ENCODE data around the gene EIF3F. TPM values are rescaled to one million over a fixed set of nuclear protein-coding genes. Genes with fewer than 3 reads are reported as not detected.

Gene EIF3F, protein sequence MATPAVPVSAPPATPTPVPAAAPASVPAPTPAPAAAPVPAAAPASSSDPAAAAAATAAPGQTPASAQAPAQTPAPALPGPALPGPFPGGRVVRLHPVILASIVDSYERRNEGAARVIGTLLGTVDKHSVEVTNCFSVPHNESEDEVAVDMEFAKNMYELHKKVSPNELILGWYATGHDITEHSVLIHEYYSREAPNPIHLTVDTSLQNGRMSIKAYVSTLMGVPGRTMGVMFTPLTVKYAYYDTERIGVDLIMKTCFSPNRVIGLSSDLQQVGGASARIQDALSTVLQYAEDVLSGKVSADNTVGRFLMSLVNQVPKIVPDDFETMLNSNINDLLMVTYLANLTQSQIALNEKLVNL
- total RNA-seq, result 234 and 349 TPM in 2 replicates
- 286 TPM for polyA plus RNA-seq (2012)

DNA sequence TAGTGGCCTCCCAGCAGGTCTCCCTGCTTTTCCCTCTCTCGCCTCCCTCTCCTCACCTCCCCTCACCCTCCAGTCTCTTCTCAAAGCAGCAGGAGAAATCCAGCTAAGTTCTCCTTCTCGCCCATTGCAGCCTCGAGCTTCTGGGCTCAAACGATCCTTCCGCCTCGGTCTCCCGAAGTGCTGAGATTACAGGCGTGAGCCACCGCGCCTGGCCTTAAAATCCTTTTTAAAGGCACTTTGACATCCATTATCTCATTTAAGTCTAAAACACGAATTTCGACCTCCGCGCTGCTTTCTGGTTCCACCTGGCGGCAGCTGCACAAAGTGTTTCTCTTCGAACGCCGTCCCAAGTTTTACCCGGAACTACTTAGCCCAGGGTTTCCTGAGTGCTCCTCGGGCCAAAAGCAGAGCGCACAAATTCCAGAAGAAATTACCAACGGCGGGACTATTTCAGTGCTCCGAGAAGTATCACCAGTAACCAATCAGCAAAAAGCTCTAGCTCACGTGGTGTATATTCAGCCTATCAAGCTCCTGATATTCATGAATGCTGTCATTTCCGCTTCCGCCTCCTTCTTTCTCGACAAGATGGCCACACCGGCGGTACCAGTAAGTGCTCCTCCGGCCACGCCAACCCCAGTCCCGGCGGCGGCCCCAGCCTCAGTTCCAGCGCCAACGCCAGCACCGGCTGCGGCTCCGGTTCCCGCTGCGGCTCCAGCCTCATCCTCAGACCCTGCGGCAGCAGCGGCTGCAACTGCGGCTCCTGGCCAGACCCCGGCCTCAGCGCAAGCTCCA, at the start of gene EIF3F:
TSS of gene EIF3F (plus strand) at position 570 of the 792 bp plus-strand sequence. CDS start at position 586, 16 bp downstream.
- DNase-seq (ENCODE audit: low read depth), result peak; percentile 99

DNA sequence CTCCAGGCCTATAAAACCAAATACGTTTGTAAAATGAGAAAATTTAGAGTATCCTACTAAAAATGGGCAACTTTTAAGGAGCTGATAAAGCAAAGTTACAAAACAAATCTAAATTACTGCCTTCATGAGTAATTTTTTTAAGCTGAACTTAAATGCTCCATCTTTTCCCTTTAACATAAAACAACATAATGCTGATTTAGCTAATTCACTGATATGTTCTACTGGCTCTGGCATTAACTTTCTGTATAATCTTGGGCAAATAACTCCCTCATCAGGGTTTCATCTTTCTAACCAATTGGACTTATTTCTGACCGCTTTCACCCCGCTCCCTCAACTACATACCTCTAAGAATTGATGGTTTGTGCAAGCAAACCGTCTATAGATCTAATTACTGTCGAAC, 46.0 kb upstream of the EIF3F start:
- no peak for DNase-seq (ENCODE audit: low read depth)

DNA sequence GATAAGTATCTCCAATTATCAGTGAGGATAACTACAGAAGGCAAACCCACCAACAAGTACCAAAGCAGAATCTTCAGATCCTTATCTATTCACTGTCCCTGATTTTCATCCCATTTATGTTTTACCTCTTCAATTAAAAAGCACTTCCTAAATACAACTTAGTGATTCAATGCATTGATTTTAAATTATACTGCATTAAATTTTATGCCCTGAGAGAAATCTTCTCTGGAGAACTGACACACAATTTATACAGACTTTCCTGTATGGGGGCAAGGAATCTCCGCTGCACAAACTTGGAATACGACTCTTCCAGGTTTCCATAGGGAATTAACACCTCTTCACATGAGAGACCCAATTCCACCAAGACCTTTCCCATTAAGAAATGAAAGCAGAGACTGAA, 45.5 kb upstream of the EIF3F start, which contains the start of gene OR10A3:
TSS of gene OR10A3 (minus strand) at position 101 of the 400 bp plus-strand sequence. CDS start 2,188 bp downstream, outside the sequence.
- DNase-seq (ENCODE audit: low read depth), result no peak

DNA sequence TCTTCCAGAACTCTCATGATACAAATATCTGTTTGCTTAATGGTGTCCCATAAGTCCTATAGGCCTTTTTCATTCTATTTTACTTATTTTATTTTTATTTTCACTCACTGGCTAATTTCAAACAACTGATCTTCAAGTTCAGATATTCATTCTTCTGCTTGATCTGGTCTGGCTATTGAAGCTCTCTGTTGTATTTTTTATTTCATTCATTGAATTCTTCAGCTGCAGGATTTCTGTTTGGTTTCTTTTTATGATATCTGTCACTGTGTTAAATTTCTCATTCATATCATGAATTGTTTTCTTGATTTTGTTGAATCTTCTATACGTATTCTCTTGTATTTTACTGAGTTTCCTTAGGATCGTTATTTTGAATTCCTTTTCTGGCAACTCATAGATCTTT, 43.0 kb upstream of the EIF3F start:
- no peak for DNase-seq (ENCODE audit: low read depth)

DNA sequence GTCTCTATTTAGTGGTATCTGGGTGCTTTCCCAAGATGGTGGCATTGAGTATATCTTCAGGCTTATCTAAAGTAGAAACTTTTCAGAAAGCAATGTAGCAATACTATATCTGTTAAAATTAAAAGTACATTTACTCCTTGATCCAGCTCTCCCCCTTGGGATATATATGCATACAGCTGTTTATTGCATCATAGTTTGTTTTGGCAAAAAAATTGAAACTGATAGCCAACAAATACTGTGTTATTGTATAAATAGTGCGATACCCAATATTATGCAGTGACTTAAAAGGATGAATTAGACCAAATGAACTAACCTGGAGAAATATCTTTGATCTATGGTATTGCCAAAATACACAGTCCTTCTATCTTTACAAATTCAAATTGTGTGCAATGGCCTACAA, 37.2 kb upstream of the EIF3F start:
- no peak for DNase-seq (ENCODE audit: low read depth)

DNA sequence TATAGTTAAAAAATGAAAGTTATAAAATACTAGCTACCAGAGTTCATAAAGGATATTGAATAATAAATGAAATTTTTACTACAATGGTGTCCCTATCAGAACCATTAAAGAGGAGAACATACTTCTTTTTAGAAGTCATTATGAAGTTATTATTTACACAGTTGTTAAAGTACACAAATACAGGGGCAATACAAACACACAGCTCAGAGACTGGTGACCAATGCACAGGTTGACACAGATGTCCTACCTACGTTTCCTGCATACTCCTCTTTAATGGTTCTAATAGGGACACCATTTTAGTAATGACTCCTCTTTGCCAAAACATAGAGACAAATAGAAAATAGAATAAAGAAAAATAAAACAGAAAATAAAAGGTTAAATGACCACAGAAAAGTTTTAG, 31.9 kb upstream of the EIF3F start:
- no peak for DNase-seq (ENCODE audit: low read depth)

DNA sequence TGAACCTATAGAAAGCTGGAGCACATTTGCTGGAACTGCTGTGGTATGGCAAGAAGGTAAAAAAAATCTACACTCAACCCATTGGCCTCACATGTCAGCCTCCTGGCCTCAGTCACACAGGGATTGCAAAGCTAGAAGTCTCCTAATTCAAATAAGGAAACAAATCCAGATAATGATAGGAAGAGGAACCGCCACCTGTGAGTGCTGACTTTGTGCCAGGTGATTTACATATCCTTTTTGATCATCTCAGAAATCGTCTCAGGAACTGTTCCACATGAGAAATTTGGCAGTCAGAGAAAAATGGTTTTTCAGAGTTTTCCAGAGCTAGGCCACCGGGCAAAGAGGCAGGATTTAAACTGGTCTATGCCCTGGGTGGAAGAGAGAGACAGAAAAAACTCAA, 22.9 kb upstream of the EIF3F start:
- DNase-seq (ENCODE audit: low read depth), result no peak

DNA sequence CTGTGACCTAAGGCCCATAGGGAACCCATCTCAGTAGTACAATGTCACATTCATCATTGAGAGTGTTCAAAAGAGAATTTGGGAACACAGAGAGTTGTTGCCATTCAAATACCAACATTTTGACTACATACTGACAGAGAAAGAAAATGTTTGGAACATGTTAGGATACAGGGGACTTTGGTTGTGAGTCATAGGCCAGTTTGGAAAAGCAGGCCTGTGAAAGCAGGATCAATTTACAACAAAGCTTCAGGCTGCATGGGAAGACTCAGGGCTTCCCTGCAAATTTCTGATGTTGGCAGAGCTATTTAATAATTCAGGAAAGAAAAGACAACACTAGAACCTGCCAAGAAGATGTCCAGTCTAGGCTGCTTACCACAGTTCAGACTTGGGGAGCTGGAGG, 22.3 kb upstream of the EIF3F start:
- DNase-seq (ENCODE audit: low read depth), result peak; percentile 67

DNA sequence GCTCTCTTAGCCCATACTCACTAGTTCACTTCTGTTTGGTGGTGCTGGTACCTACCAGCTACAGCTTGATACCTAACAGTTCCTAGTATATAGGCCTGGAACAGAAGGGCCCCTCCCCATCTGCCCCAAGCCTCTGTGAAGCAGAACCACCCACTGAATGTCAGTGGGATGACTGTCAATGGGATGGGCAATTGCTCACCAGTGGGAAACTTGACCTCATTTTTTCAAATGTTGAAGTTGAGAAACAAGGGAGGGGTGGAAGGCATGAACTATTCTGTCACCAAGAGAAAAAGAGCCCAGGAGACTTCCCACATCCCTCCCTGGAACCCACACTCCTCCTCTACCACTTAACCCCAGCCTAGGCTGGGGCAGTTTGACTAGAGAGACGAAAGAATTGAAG, 21.8 kb upstream of the EIF3F start, which contains the start of gene NLRP10:
TSS of gene NLRP10 (minus strand) at position 62 of the 400 bp plus-strand sequence. CDS start 1,952 bp downstream, outside the sequence.
- DNase-seq (ENCODE audit: low read depth), result peak; percentile 81

DNA sequence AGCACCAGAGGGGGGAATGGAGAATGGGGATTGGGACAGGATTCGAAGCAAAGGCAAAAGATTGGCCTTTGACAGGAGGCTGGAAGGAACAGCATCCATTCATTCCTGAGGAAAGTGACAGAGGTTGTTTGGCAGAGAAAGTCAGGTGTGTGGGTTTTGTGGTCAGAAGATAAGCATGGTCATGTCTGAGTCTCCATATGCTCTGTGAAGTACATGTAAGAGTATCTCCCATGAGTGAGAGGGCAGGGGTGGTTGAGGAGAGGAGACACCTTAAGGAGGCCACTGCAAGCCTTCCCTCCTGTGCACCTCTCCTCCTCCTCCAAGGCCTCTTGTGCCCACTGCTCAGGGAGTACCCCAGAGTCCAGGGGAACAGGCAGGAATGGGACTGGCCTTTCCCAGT, 20.0 kb upstream of the EIF3F start:
- DNase-seq (ENCODE audit: low read depth), result no peak

DNA sequence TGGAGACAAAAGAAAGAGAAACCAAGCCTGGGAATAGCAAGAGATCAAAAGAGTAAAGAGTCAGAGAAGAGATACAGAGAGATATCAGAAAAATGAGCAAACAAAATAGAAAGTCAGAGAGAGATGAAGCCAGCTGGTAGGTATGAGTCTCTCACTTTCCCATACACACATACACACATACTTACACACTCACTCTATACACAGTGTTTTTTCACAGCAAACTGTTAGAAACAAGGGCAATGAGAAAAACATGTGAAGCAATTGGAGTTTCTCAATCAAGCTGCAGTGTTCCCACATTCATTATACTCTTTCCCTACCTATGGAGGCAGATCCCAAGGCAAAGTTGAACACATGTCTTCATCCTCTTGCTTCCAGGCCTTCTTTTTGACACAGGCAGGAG, 19.3 kb upstream of the EIF3F start:
- DNase-seq (ENCODE audit: low read depth), result no peak

DNA sequence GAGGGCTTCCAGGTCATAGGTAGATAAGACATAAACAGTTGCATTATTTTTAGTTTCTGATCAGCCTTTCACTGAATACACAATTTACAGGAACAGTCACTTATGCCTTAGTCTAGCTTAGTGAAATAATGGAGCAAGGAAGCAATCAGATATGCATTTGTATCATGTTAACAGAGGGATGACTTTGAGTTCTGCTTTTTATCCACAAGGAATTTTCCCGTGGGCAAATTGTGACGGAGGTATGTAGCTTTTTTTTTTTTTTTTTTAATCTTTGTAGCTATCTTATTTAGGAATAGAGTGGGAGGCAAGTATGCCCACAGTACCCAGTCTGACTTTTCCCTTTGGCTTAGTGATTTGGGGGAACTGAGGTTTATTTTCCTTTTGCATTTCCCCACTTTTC, 18.5 kb upstream of the EIF3F start:
- no peak for DNase-seq (ENCODE audit: low read depth)

DNA sequence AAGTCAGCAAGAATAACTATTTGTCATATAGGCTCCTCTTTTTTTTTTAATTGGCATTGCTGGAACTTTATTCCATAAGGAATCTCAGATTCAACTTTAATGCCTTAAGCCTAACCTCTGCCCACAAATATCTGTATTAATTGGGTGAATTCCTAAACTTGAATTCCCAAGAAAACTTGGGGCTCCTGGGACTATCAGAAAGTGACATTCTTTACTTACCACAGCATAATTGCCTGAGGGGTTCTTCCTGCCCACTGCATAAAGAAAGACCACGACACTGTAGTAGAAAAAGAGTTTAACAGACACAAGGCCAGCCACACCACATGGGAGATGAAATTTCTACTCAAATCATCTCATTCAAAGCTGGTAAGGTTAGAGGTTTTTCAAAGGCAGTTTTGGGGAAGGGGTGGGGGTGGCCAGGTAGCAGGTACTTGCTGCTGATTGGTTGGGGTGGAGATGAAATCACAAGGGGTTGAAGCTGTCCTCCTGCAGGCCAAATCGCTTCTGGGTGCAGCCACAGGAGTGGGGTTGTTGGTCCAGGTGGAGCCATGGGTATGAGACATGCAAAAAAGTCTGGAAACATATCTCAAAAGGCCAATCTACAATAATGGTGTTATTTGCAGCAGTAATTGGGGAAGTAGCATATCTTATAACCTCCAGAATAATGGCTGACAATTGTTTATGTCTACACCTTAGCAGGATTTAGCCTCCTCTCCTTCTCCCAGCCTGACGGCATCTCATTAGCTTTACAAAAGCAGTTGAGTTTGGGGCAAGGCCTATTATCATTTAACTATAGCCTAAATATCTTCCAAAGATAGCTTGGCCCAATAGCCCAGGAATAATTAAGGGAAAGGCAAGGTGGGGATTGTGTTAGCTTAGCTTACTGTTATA, 17.1 kb upstream of the EIF3F start:
- no peak for DNase-seq (ENCODE audit: low read depth)

DNA sequence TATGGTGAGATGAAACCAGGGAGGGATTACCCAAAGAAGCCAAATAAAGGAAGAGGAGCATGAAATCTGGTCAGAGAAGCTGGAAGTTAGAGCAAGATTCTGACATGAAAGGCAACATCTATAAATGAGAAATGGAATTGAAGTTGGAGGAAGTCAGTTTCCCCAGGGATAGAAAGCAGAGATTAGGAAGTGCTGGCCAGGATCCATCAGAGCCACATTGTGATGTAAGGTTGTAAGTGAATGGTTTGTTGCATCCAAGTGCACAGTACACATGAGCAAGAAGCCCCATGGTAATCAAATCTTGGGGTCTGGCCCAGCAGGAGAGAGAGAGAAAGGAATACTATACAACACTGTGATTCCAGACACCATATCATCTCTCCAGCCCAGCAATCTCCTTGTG, 15.3 kb upstream of the EIF3F start:
- DNase-seq (ENCODE audit: low read depth), result no peak

DNA sequence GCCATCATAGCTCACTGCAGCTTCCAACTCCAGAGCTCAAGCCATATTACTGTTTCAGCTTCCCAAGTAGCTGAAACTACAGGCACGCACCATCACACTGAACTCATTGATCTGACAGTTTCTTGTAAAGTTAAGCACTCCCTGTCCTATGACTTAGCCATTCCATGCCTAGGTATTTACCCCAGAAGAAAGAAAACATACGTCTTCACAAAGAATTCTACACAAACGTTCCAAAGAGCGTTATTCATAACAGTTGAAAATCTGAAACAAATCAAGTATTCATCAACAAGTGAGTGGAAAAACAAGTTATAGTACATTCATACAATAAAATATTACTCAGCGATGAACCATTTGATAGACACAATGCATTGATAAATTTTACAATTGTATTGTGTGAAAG, 14.1 kb upstream of the EIF3F start:
- no peak for DNase-seq (ENCODE audit: low read depth)

DNA sequence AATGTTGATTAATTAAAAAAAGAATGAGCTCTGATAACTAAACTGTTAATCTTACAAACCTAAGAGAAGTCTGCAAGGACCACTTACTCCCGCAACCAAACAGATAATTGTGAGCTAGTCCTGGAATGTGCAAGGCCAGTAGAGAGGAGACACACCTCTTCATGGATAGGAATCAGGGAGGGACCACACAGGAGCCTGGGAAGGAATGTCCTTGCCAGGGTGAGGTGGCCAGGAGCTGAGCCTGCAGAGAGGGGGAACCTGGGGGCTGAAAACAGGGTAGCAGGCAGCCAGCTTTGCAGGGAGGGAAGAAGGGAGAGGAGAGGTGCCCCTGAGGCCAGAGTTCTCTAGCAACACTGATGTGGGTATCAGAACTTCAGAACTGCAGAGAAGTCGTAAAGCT, 12.5 kb upstream of the EIF3F start:
- no peak for DNase-seq (ENCODE audit: low read depth)

DNA sequence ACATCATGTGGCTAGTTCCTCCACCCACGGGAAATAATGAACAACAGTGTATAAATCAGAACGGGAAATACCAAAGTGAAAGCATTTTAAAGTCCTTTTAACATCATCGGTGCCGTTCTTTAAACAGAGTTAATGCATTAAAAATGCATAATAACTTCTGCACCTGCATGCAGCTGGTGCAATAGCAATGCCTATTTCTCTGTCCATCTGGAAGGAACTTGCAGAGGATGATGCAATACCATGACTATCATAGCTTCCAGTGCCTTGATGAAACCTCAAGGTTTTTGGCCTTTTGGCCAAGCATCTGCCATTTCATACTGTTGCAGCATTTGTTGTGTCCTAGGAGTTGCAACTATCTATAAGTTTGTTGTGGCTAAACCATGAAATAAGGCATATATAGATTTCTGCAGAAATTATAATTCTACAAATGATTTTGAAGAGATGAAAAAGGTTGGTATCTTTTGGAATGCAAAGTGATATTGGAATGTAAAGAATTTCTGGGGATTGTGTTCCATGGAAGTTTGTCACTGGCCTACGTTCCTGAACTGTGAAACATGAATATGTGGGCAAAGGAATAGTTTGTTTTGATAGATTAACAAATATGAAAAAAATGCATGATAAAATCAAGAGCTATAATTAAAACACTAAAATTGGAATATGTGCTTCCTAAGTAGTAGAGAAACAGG, 9.8 kb upstream of the EIF3F start:
- DNase-seq (ENCODE audit: low read depth), result peak; percentile 43

DNA sequence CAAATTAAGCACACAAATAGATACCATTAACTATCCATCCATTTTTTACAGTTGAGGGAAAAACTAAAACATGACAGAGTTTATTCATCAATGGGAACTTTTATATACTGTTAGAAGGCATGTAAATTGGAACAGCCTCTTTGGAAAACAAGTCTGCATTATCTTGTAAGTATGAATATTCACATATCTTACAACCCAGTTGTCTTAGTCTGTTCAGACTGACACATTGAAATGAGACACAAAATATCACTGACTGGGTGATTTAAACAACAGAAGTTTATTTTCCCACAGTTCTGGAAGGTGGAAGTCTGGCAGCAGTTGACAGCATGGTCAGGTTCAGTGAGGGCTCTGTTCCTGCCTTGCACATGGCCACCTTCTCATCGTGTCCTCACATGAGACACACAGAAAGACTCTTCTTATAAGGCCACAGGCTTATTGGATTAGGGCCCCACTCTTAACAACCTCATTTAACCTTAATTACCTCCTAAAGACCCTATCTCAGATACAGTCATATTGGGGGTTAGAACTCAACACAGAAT, 5.4 kb upstream of the EIF3F start:
- DNase-seq (ENCODE audit: low read depth), result no peak

DNA sequence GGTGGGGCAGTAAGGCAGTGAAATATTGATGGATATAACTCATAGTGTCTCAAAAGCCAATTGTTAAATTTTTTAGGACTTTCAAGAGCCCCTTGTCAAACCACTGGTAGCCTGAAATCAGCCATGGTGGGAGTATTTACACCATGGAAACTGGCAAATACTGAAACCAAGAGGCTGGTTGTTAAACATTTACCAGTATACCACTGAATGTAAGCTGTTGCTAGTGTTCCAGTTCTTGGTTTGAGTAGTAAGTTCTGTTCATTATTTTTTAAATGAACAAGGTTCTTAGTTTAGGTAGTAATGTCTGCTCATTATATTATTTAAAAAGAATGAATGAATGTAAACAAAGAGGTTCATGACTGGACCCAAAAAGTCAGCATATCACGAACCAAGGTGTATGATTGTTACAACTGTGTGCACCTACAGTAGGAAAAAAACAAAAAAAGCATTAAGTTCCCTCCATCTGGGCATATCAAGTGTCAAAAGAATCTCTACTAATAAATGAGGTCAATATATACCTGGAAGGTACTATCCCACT, 4.5 kb upstream of the EIF3F start:
- no peak for DNase-seq (ENCODE audit: low read depth)
